Effector CD4-positive, alpha-beta T cell (primary cell): ENCODE measurements around the gene NEMP2.

ENCODE experiments used
- DNase-seq: peaks from one replicate; pipeline ENCODE4 v3.0.0-alpha.2; 2020

The NEMP2 gene

GRCh38 chr2:190554357-190555006, 20.0 kb upstream of the NEMP2 start:
- DNase-seq, result no peak

- no peak for DNase-seq
These were observed 18.7 kb upstream of the NEMP2 start for GRCh38 chr2:190553254-190553653.

GRCh38 chr2:190551928-190552327, 17.4 kb upstream of the NEMP2 start:
- no peak for DNase-seq

GRCh38 chr2:190550137-190550536, 15.6 kb upstream of the NEMP2 start:
- no peak for DNase-seq

GRCh38 chr2:190547886-190548285, 13.4 kb upstream of the NEMP2 start:
- DNase-seq, result no peak

GRCh38 chr2:190546734-190547133, 12.2 kb upstream of the NEMP2 start:
- no peak for DNase-seq

- DNase-seq, result no peak
These were observed 11.2 kb upstream of the NEMP2 start for GRCh38 chr2:190545555-190546385.

- no peak for DNase-seq
These were observed 10.6 kb upstream of the NEMP2 start for GRCh38 chr2:190545093-190545492.

- no peak for DNase-seq
These were observed 5.5 kb upstream of the NEMP2 start for GRCh38 chr2:190540048-190540447.

GRCh38 chr2:190538201-190538600, 3.7 kb upstream of the NEMP2 start:
- no peak for DNase-seq

GRCh38 chr2:190537765-190538164, 3.2 kb upstream of the NEMP2 start:
- no peak for DNase-seq

- no peak for DNase-seq
These were observed 1.1 kb upstream of the NEMP2 start for GRCh38 chr2:190535586-190535985.

- DNase-seq, result no peak
These were observed 558 bp upstream of the NEMP2 start for GRCh38 chr2:190535121-190535439.

- peak; percentile 38 for DNase-seq
These were observed 583 bp downstream of the NEMP2 start for GRCh38 chr2:190533968-190534309.

GRCh38 chr2:190533175-190533967, 1.2 kb downstream of the NEMP2 start:
- DNase-seq, result no peak

- DNase-seq, result no peak
These were observed 1.9 kb downstream of the NEMP2 start for GRCh38 chr2:190532581-190532980.

- DNase-seq, result no peak
These were observed 4.1 kb downstream of the NEMP2 start for GRCh38 chr2:190530248-190530900.

- DNase-seq, result no peak
These were observed 4.9 kb downstream of the NEMP2 start for GRCh38 chr2:190529486-190530247.

GRCh38 chr2:190528521-190529001, 6.0 kb downstream of the NEMP2 start:
- DNase-seq, result no peak

- no peak for DNase-seq
These were observed 6.6 kb downstream of the NEMP2 start for GRCh38 chr2:190527918-190528317.

GRCh38 chr2:190527214-190527613, 7.3 kb downstream of the NEMP2 start:
- no peak for DNase-seq

- DNase-seq, result no peak
These were observed 8.3 kb downstream of the NEMP2 start for GRCh38 chr2:190526105-190526750.
